HG03045 (cell line): Measurements from ENCODE around the gene CD46.
"Not testable (repeated sequence)": the region's sequence is repeated elsewhere in the genome, so short reads cannot be mapped to it uniquely, and the experiment has no call there.

Experiments
- ATAC-seq: cut with Tn5 transposase; IDR thresholded peaks from one replicate; pipeline ENCODE4 v1.9.1; 2021; ENCODE audit warnings: mild to moderate bottlenecking, moderate library complexity; ENCODE audit not compliant: unreplicated experiment

Gene CD46

GRCh38 chr1:207751790-207752455, at the start of gene CD46:
TSS of gene CD46 (plus strand) at chr1:207752054. CDS start at chr1:207752213, 159 bp downstream.
- peak; percentile 97 for ATAC-seq

DNA sequence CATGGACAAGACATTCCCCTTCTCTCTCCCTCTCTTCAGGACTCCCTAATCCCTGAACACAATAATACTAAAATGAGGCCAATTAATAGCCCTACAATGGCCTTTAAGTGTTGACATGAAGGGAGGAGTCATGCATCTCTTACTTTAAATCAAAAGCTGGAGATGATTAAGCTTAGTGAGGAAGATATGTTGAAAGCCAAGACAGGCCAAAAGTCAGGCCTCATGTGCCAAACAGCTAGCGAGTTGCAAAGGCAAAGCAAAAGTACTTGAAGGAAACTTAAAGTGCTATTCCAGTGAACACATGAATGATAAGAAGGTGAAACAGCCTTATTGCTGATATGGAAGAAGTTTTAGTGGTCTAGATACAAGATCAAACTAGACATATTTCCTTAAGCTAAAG, 49.5 kb upstream of the CD46 start:
- ATAC-seq: no peak

DNA sequence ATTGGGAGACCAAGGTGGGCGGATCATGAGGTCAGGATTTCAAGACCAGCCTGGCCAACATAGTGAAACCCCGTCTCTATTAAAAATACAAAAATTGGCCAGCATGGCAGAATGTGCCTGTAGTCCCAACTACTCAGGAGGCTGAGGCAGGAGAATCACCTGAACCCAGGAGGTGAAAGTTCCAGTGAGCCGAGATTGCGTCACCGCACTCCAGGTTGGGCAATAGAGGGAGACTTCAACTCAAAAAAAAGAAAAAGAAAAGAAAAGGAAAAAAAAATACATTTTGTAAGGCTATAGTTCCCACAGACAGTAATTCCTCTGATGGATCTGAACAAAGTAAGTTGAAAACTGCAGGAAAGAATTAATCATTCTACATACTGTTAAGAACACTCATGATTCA, 48.1 kb upstream of the CD46 start:
- no peak for ATAC-seq

- not testable (repeated sequence) for ATAC-seq
Observed at GRCh38 chr1:207708004-207708403, 43.9 kb upstream of the CD46 start.

GRCh38 chr1:207711285-207711684, 40.6 kb upstream of the CD46 start:
- no peak for ATAC-seq

- ATAC-seq: not testable (repeated sequence)
Observed at GRCh38 chr1:207712701-207713100, 39.2 kb upstream of the CD46 start.

- no peak for ATAC-seq
Observed at GRCh38 chr1:207713529-207713928, 38.3 kb upstream of the CD46 start.

DNA sequence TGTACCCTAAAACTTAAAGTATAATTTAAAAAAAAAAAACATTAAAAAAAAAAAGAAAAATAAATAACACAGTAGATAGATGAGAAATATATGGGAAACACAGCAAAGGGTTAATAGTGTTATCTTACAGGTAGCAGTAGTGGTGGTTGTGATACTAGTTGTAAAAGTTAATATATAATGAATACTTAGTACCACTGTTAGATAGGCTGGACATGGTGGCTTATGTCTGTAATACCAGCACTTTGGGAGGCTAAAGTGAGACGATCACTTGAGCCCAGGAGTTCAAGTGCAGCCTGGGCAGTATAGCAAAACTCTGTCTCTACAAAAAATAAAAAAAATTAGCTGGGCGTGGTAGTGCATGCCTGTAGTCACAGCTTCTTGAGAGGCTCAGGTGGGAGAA, 32.6 kb upstream of the CD46 start:
- ATAC-seq: no peak

DNA sequence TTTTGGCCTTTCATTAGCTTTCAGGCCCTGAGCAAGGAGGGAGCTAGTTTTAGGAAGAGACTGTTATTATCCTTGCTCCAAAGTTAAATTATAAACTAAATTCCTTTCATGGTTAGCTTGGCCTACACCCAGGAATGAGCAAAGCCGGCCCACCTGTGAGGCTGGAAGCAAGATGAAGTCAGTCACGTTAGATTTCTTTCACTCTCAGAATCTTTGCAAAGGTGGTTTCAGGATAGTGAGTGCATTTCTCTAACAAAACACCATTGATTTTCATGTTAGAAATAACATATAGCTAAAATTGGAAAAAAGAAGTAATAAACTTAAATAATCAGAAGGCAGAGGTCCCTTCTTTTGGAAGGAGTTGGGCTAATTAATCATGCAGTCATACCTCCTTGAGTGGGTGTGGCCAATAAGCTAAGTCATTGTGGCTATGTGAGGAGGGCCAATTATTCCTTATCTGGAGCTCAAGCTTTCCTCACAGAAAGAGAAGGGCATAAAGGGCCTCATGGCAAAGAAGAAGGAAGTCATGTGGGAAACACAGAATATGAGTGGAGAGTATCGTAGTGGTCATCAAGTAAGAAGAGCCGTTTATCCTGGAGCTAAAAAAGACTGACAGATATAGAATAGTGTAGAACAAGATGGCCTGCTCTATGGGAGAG, 23.5 kb upstream of the CD46 start:
- not testable (repeated sequence) for ATAC-seq

DNA sequence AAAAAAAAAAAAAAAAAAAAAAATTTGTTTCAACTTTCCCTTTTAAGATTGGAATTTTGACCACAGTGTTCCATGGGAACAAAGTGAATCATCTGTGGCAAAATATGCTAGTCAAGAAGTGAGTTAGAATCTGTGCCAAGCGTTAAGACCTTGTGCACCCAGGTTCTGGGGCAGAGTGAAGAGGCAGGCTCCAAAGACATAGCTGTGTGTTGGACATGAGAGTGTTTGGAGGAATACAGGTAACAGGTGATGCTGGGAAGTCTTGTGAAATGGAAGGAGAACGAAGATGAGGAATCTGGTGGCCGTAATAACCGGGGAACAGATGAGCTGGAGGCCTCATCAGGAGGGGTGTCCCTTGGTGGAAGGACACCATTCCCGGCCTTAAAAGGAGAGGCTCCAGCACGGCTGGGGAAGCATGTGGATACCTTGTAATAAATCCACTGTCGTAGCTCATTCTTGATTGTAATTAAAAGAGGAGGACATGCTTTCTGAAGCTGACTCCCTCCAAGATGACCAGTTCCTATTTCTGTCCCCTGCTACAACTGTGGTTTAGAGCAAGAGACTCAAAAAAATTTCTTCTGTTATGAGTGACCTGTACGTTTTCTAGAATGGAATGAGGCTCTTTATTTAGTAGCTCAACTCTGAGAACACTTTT, 14.2 kb upstream of the CD46 start:
- ATAC-seq: not testable (repeated sequence)

- not testable (repeated sequence) for ATAC-seq
Observed at GRCh38 chr1:207738158-207738659, 13.6 kb upstream of the CD46 start.

DNA sequence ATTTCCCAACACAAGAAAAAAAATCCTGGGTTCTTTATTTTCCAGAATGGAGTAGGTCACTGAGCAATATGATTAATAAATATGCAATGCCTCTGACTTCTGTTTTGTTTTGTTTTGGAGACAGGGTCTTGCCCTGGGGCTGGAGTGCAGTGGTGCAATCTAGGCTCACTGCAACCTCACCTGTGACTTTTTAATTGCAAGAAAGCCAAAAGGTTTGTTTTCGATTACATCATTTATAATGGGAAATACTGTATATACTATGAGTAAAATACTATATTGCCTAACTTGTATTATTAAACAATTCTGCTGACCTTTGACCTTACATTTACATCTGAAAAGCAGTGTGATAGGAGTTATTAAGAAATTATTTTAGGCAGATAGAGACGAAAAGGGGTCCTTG, 11.6 kb upstream of the CD46 start:
- no peak for ATAC-seq

DNA sequence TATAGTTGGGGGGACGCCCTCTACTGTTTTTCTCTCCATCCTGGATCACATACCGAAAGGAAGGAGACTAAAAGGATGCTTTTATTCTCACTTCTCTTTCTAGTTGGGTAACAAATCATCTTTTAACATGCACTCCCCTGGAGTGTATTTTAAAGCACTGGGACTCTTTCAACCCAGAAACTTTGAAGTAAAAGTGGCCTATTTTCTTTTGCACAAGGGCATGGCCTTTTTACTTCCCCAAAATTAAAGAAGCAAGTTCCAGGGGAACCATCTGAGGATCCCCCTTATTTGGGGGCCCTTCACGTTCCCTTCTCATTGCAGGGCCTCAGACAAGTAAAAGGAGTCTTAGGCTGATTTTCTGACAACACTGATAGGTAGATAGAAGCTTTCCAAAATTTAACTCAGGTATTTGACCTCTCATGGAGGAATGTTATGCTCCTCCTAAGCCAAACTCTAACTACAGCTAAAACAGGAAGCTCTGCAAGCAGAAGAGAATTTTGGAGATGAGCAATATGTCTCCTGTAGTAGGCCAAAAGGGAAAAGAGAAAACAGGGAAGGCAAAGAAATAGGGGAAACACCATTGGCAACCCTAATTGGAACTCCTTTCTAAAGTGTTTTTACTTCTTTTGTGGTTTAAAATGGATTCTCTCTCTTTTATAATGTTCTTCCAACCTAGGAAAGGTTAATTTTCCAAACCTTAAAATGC, 8.9 kb upstream of the CD46 start:
- ATAC-seq: no peak

GRCh38 chr1:207744000-207744534, 7.8 kb upstream of the CD46 start:
- no peak for ATAC-seq

DNA sequence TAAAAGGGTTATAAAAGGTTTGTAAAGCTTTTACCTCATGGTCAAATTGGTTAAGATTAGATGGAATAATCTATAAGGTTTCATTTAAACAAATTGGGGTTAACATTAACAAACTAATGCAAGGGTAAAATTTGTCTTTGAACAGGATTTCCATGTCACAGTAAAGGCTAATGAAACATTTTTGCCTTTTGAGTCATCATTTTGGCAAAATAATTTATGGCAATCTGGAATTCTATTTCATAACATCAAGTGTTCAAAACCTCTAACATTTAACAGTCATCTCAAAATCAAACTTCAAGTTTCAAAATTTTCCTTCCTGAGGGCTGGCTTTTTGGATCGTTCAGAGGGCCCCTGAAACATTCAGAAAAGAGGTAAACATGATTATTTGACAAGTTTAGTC, 6.6 kb upstream of the CD46 start:
- ATAC-seq: no peak

DNA sequence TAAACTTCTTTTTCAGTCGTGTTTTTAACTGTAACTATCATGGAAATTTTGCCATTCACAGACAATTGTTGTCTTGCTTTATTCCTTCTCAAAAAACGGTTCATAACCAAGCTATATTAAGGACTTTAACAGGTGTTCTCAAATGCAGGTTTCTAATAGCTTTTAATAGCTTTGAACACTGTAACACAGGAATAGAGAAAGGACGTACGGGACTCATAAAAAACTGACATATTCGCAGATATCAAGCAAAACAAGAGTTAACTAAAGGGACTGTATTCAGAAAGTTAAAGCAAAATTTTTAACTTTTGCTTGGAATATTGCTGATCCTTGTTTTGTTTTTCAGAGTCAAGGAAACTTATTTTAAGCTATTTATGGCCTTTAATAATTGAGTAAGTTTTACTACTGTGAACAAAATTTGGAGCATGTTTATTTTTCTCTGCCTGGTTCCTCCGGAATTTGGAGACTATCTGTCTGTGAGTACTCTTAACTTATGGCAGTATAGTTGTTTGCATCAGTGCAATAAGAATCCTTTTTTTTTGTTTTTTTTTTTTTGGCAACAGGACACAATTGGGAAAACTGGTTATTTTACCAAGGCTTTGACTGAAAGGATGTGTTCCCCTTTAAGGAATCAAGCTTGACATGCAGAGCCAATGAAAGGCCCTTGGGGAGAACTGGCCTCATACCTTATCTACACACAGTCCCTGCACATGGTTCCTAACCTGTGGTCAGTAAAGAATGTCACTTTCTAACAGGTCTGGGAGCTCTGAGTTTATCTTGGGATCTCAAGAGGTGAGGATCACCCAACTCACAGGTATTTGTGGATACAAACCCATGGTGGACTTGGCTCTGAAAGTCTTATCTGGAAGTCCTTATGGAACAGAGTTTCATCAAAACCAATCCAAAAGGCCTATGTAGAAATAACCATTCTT, 5.8 kb upstream of the CD46 start:
- ATAC-seq: no peak

GRCh38 chr1:207747627-207748492, 4.0 kb upstream of the CD46 start:
- no peak for ATAC-seq

- no peak for ATAC-seq
Observed at GRCh38 chr1:207748737-207749528, 2.9 kb upstream of the CD46 start.
